Liver (tissue), 9 donors: Measurements from ENCODE around the gene NEK5. TPM values are rescaled to one million over a fixed set of nuclear protein-coding genes. Genes with fewer than 3 reads are reported as not detected.
"Not testable (repeated sequence)": the region's sequence is repeated elsewhere in the genome, so short reads cannot be mapped to it uniquely, and the experiment has no call there.

ENCODE experiments used
- DNase-seq: peaks from one replicate; pipeline ENCODE4 v3.0.0-alpha.2; 2017; ENCODE audit warnings: low spot score
- H3K27ac ChIP-seq, 2 donors: one replicate each; pipeline ENCODE4 v1.7.0; 2013; ENCODE audit warnings: inconsistent platforms in 2 of 2, low read length in 2 of 2, control low read depth in 1 of 2, low read depth in 1 of 2, mild to moderate bottlenecking in 1 of 2
- H3K27me3 ChIP-seq, 4 donors: one replicate each; pipeline versions ENCODE4 v1.6.1 to v1.7.0; 2013; ENCODE audit warnings: low read length in 3 of 4, inconsistent platforms in 1 of 4, mild to moderate bottlenecking in 1 of 4, moderate library complexity in 1 of 4; ENCODE audit not compliant: control insufficient read depth in 4 of 4, insufficient read depth in 4 of 4
- H3K36me3 ChIP-seq, 4 donors: one replicate each; pipeline versions ENCODE4 v1.6.1 to v1.7.0; 2013; ENCODE audit warnings: low read length in 3 of 4, mild to moderate bottlenecking in 3 of 4, low read depth in 1 of 4, moderate library complexity in 1 of 4; ENCODE audit not compliant: control insufficient read depth in 4 of 4, insufficient read depth in 3 of 4
- H3K4me1 ChIP-seq, 4 donors: one replicate each; pipeline versions ENCODE4 v1.6.1 to v1.7.0; 2013; ENCODE audit warnings: low read length in 3 of 4, mild to moderate bottlenecking in 3 of 4, moderate library complexity in 1 of 4; ENCODE audit not compliant: control insufficient read depth in 4 of 4, insufficient read depth in 4 of 4
- H3K4me3 ChIP-seq, 3 donors: one replicate each; pipeline versions ENCODE4 v1.6.1 to v1.7.0; 2013; ENCODE audit warnings: low read length in 3 of 3, control low read depth in 1 of 3, low read depth in 1 of 3, mild to moderate bottlenecking in 1 of 3
- H3K9ac ChIP-seq, 2 donors: one replicate each; pipeline ENCODE4 v1.7.0; 2013; ENCODE audit warnings: low read length in 2 of 2, mild to moderate bottlenecking in 2 of 2, moderate library complexity in 2 of 2, control low read depth in 1 of 2, low read depth in 1 of 2
- H3K9me3 ChIP-seq, 4 donors: one replicate each; pipeline versions ENCODE4 v1.6.1 to v1.7.0; 2013; ENCODE audit warnings: low read length in 3 of 4; ENCODE audit not compliant: control insufficient read depth in 4 of 4
- ATF3 ChIP-seq: IDR thresholded peaks from 2 replicates; pipeline ENCODE4 v1.6.1; 2016; ENCODE audit warnings: antibody characterized with exemption
- CTCF ChIP-seq: fragments of 150-350 bp; IDR thresholded peaks from 2 replicates; pipeline ENCODE4 v1.5.1; 2017; ENCODE audit warnings: improper control_type of control experiment, low read depth, low read length; ENCODE audit not compliant: missing input control
- EGR1 ChIP-seq, 2 donors: IDR thresholded peaks; 2 replicates each; pipeline ENCODE4 v1.6.1; 2016 to 2018; ENCODE audit warnings: antibody characterized with exemption in 2 of 2, low read depth in 2 of 2
- FOXA1 ChIP-seq: IDR thresholded peaks from 2 replicates; pipeline ENCODE4 v1.6.1; 2016; ENCODE audit warnings: antibody characterized with exemption
- FOXA2 ChIP-seq: IDR thresholded peaks from 2 replicates; pipeline ENCODE4 v1.6.1; 2016; ENCODE audit warnings: antibody characterized with exemption
- GABPA ChIP-seq, 2 donors: IDR thresholded peaks in 1 of 2; conservative IDR thresholded peaks in 1 of 2; 2 replicates each; pipeline ENCODE4 v1.6.1; 2016; ENCODE audit warnings: antibody characterized with exemption in 2 of 2, mild to moderate bottlenecking in 1 of 2, moderate library complexity in 1 of 2
- HNF4A ChIP-seq, 2 donors: conservative IDR thresholded peaks; 2 replicates each; pipeline ENCODE4 v1.6.1; 2016; ENCODE audit warnings: antibody characterized with exemption in 2 of 2, mild to moderate bottlenecking in 2 of 2
- HNF4G ChIP-seq: IDR thresholded peaks from 2 replicates; pipeline ENCODE4 v1.6.1; 2016; ENCODE audit warnings: antibody characterized with exemption
- JUND ChIP-seq, 2 donors: IDR thresholded peaks; 2 replicates each; pipeline ENCODE4 v1.6.1; 2016; ENCODE audit warnings: antibody characterized with exemption in 2 of 2
- MAX ChIP-seq: IDR thresholded peaks from 2 replicates; pipeline ENCODE4 v1.6.1; 2016; ENCODE audit warnings: antibody characterized with exemption
- NR2F2 ChIP-seq: IDR thresholded peaks from 2 replicates; pipeline ENCODE4 v1.6.1; 2016; ENCODE audit warnings: antibody characterized with exemption
- RAD21 ChIP-seq, 2 donors: IDR thresholded peaks; 2 replicates each; pipeline ENCODE4 v1.6.1; 2016; ENCODE audit warnings: antibody characterized with exemption in 2 of 2, mild to moderate bottlenecking in 2 of 2
- REST ChIP-seq: IDR thresholded peaks from 2 replicates; pipeline ENCODE4 v1.6.1; 2016; ENCODE audit warnings: antibody characterized with exemption, mild to moderate bottlenecking
- RXRA ChIP-seq, 2 donors: IDR thresholded peaks; 2 replicates each; pipeline ENCODE4 v1.6.1; 2017 to 2018; ENCODE audit warnings: antibody characterized with exemption in 2 of 2, mild to moderate bottlenecking in 1 of 2
- TAF1 ChIP-seq: conservative IDR thresholded peaks from 2 replicates; pipeline ENCODE4 v1.6.1; 2016; ENCODE audit warnings: antibody characterized with exemption, mild to moderate bottlenecking
- YY1 ChIP-seq: IDR thresholded peaks from 2 replicates; pipeline ENCODE4 v1.6.1; 2016; ENCODE audit warnings: antibody characterized with exemption, mild to moderate bottlenecking
- ZBTB33 ChIP-seq: IDR thresholded peaks from 2 replicates; pipeline ENCODE4 v1.6.1; 2016; ENCODE audit warnings: antibody characterized with exemption
- WGBS: extraction: QIAGEN DNeasy Blood & Tissue Kit; methylation state at CpG from one replicate; pipeline ENCODE4 v1.1.7; 2013; 5-methylcytosine and 5-hydroxymethylcytosine counted together
- polyA plus RNA-seq, 2 donors: library from polyadenylated mRNA; stranded (reverse) in 1 of 2; unstranded in 1 of 2; fragments of 200-250 nt in 1 of 2; fragments of >200 nt in 1 of 2; fragmentation: Nextera tagmentation in 1 of 2; extraction: Ambion mirVana in 1 of 2; gene quantifications; one replicate each; pipeline versions ENCODE4 v1.2.1 to v1.2.3, GENCODE V29; 2013 to 2015
- total RNA-seq, 2 donors: library from RNA; depleted of rRNA; stranded (reverse); fragments of >200 nt; gene quantifications; one replicate each; pipeline ENCODE4 v1.2.3, GENCODE V29; 2014
- donor health status: healthy.
- donor health status: healthy.
- donor health status: healthy.
- donor health status: healthy.
- donor health status: healthy.

The NEK5 gene
- total and polyA plus RNA-seq, 4 donors: 0.08 to 0.63 (median 0.23) TPM; not detected in 1

GRCh38 chr13:52061587-52061986, 67.3 kb downstream of the NEK5 start:
- no peak overlapping the region for H3K9ac ChIP-seq
- no peak overlapping the region for H3K4me3 ChIP-seq
- DNase-seq: no peak
- H3K4me1 ChIP-seq: no peaks in the 10 kb centered on the region
- 72% methylated on average over 3 of the region's 3 CpGs for WGBS
- H3K27ac ChIP-seq: no peak overlapping the region
- peaks cover 0 to 6% (median 4%) of the 10 kb centered on the region in 4 donors for H3K9me3 ChIP-seq
- TF ChIP-seq HNF4A (conservative IDR thresholded peaks at IDR 0.05): no peak
- TF ChIP-seq YY1: no peak
- TF ChIP-seq EGR1 (IDR thresholded peaks at IDR 0.05; ENCODE audit: low read depth in 2 of 2): no peak
- no peak for TF ChIP-seq CTCF
- TF ChIP-seq NR2F2: no peak
- no peak for TF ChIP-seq ATF3
- TF ChIP-seq REST: no peak
- TF ChIP-seq RAD21 (IDR thresholded peaks at IDR 0.05): no peak
- no peaks in the 10 kb centered on the region for H3K36me3 ChIP-seq
- H3K27me3 ChIP-seq: no peaks in the 10 kb centered on the region

- not testable (repeated sequence) for H3K4me3 ChIP-seq, H3K4me1 ChIP-seq, H3K9me3 ChIP-seq, H3K27me3 ChIP-seq, H3K36me3 ChIP-seq, H3K27ac ChIP-seq, H3K9ac ChIP-seq, DNase-seq
- 93% methylated on average over 3 of the region's 3 CpGs for WGBS
These were observed 67.8 kb downstream of the NEK5 start for GRCh38 chr13:52061064-52061463.

GRCh38 chr13:52053460-52053859, 75.4 kb downstream of the NEK5 start:
- no peak overlapping the region for H3K27ac ChIP-seq
- TF ChIP-seq ZBTB33: no peak
- no peak for TF ChIP-seq JUND (IDR thresholded peaks at IDR 0.05)
- no peak for TF ChIP-seq NR2F2
- TF ChIP-seq HNF4G: no peak
- no peak for TF ChIP-seq FOXA2
- no peak for TF ChIP-seq HNF4A (conservative IDR thresholded peaks at IDR 0.05)
- no peak for TF ChIP-seq EGR1 (IDR thresholded peaks at IDR 0.05; ENCODE audit: low read depth in 2 of 2)
- no peak for TF ChIP-seq RAD21 (IDR thresholded peaks at IDR 0.05)
- no peak for TF ChIP-seq CTCF
- no peak for TF ChIP-seq FOXA1
- TF ChIP-seq GABPA (IDR thresholded peaks at IDR 0.05 in 1 of 2, conservative IDR thresholded peaks at IDR 0.05 in 1 of 2): no peak
- TF ChIP-seq ATF3: no peak
- TF ChIP-seq TAF1: no peak
- no peak for TF ChIP-seq RXRA (IDR thresholded peaks at IDR 0.05)
- no peak for TF ChIP-seq MAX
- no peak for TF ChIP-seq YY1
- H3K9me3 ChIP-seq: peaks cover 0 to 2% (median 0%) of the 10 kb centered on the region in 4 donors
- H3K27me3 ChIP-seq: no peaks in the 10 kb centered on the region
- no peak overlapping the region for H3K4me3 ChIP-seq
- H3K9ac ChIP-seq: no peak overlapping the region
- no peak for DNase-seq
- 84% methylated on average over 4 of the region's 4 CpGs for WGBS
- H3K4me1 ChIP-seq: no peaks in the 10 kb centered on the region
- H3K36me3 ChIP-seq: no peaks in the 10 kb centered on the region
